LNCAP (cell line): ENCODE data around the gene IL18R1.

ENCODE experiments used
- TF ChIP-seq, protein P1 (sequence below): fragments of 450-650 bp; IDR thresholded peaks from 2 replicates; pipeline ENCODE4 v1.5.1; 2017; ENCODE audit warnings: mild to moderate bottlenecking

IL18R1 gene

DNA sequence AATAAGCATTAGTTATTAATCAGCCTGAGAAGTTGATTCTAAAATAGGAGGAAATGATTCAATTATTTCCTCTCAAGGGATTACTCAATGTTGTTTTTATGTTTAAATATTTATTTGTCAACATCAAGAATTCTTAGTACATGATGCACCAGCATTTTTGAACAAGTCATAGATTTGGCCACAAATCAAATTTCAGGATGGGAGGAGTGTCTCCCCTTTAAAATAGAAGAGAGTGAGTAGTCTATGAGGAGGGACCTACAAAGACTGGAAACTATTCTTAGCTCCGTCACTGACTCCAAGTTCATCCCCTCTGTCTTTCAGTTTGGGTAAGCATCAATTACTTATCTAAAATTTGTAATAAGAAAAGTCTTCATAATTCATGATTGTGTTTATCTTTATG is 18.6 kb upstream of the IL18R1 start:
- TF ChIP-seq, protein P1, sequence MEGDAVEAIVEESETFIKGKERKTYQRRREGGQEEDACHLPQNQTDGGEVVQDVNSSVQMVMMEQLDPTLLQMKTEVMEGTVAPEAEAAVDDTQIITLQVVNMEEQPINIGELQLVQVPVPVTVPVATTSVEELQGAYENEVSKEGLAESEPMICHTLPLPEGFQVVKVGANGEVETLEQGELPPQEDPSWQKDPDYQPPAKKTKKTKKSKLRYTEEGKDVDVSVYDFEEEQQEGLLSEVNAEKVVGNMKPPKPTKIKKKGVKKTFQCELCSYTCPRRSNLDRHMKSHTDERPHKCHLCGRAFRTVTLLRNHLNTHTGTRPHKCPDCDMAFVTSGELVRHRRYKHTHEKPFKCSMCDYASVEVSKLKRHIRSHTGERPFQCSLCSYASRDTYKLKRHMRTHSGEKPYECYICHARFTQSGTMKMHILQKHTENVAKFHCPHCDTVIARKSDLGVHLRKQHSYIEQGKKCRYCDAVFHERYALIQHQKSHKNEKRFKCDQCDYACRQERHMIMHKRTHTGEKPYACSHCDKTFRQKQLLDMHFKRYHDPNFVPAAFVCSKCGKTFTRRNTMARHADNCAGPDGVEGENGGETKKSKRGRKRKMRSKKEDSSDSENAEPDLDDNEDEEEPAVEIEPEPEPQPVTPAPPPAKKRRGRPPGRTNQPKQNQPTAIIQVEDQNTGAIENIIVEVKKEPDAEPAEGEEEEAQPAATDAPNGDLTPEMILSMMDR = no peak

DNA sequence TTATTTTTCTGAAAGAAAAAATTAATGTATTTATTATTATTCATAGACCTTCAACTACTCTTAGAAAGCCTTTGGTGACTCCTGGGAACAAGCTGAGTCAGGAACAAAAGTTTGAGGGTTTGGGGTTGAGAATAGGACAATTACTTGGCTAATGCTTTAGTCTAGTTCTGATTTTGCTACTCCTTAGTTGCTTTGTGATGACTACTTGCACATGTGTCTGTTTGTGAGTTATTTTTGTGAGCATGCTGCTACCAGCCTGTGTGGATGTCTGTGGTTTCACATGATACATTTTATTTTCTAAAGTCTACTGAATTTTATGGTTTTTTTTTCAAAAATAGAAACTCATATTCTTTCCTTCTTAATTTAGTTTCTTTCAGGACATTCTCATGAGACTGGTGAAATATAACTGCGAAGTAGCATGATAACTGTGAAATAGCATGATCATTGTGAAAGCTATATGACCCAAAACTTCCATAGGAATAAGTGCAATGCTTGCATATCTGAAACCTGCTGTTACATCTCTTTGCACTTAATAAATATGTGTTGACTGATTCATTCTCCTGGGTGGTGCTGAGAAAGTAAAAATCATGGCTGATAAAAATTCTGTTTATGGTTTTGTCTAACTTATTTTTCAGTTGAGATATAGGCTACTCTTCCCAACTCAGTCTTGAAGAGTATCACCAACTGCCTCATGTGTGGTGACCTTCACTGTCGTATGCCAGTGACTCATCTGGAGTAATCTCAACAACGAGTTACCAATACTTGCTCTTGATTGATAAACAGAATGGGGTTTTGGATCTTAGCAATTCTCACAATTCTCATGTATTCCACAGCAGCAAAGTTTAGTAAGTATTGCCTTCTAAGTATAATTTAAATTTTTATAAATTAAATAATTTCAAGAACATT is 17.9 kb upstream of the IL18R1 start:
- TF ChIP-seq, protein P1 = no peak

DNA sequence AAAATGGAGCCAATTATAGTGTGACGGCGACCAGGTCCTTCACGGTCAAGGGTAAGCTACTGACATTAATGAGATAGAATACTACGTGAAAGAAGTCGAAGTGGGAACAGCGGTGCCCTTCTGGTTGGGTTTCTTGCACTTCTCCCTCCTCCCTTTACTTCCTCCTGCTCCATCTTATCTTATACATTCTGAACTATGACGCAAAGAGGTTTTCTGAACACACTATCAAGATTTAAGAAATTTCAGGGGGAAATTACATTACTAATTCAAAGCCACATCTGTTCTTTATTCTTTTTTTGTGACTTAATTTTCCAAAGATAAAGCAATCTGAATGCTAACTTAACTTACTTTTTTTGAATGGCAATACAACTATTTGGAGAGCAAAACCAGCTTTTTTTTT is 14.8 kb upstream of the IL18R1 start:
- TF ChIP-seq, protein P1 = no peak

DNA sequence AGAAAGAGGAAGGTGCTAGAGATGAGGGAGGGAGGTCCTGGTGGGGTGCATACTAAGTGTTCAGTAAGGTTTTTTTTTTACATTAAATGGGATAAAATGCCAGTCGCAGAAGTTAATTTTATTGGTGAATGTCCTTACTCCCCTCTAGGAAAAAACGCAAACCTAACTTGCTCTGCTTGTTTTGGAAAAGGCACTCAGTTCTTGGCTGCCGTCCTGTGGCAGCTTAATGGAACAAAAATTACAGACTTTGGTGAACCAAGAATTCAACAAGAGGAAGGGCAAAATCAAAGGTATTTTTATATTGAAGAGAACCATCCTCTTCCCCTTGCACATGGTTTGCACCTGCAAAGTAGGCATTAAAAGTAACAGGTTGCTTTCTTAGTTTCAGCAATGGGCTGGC is 12.7 kb upstream of the IL18R1 start:
- TF ChIP-seq, protein P1 = peak; percentile 27; the same call in 1 of the 2 replicates

DNA sequence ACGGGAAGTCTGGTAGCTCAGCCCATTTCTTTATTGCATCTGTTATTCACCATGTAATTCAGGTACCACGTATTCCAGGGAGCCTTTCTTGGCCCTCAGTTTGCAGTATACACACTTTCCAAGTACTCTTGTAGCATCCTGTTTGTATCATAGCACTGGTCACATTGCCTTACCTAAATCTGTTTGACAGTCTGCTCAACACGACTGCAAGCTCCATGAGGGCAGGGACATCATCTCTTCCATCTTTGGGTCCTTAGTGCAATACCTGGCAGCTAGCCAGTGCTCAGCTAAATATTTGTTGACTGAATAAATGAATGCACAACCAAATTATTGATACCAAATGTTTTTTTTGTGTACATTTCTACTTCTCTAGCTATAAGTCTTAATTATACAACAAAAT is 11.2 kb upstream of the IL18R1 start:
- TF ChIP-seq, protein P1 = no peak

DNA sequence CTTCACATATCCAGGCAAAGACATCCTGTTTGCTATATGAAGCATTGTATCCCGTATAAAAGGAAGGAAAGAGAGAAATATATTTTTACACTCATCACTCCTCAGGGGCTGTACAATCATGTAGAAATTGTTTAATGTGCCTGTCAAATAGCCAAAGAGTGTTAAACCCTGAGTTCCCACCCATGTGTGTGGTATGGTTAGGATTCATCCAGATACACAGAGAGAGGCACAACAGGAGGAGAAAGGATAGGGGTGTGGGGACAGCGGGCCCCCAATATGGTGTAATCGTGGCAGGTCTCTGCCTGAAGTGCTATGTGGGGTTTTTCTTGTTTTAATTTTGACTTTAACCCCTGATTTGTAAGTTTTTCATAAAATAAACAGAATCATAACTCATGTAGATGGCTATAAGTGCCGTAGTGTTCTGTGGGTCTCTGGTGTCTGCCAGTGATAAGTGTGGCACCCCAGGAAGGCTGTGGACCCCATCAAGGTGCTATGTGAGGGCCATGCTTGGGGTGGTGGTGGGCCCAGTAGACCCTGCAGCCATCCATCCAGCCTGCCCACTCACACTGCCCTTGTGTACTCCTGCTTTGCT is 10.2 kb upstream of the IL18R1 start:
- TF ChIP-seq, protein P1 = no peak

DNA sequence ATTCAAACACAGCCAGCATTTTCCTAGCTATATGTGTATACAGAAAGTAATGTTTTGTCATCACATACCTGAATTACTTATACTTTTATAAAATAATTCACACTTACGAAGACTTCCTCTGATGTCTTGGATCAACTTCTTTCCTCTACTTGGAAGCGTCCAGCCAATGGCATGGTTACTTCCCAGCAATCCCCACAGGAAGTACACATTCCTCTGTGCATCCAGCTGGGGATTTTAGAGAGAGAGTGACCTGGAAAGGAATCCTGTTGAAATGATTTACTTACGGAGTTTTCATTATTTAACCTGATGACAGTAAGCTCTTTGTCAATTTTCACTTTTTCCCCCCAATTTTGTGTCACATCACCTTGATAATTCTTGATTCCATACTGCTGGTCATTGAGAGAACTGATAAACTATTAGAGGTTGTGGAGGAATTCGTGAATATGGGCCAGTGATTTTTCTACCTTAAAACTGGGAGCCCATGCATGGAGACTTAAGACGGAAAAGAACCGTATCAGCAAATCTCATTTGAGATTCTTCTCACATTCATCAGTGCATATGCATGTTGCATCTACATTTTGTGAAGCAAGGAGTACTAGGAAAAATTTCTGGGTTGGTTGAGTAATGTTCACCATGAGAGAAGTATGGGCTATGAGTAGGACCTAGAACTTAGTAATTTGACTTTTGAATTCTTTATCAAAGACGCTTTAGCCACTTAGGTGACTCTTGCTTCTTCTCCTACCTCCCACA is 9.0 kb upstream of the IL18R1 start:
- TF ChIP-seq, protein P1 = no peak
